GM21381 (cell line): ENCODE results near the gene HSPB7.
"Not testable (repeated sequence)": the region's sequence is repeated elsewhere in the genome, so short reads cannot be mapped to it uniquely, and the experiment has no call there.

ENCODE experiments used
- ATAC-seq: cut with Tn5 transposase; IDR thresholded peaks from one replicate; pipeline ENCODE4 v1.9.1; 2021; ENCODE audit warnings: mild to moderate bottlenecking, moderate library complexity; ENCODE audit not compliant: unreplicated experiment

HSPB7 gene

DNA sequence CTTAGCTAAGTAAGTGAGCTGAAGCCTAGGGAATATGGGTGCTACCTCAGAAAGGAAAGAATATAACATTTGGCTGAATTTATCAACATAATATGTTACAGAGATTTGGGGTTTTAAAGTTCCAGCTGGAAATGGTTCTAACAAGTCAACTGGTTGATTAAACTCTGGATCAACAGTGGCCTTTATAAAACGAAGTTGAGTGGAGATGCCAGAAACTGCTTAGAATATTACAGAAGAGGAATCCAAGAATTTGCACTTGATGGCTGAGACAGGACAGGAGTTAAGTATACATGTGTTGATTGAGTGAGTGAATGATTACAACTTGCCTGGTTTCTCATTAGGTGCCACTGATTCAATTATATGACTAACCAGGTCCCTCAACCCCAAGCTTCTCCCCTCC, 34.6 kb downstream of the HSPB7 start:
- no peak for ATAC-seq

DNA sequence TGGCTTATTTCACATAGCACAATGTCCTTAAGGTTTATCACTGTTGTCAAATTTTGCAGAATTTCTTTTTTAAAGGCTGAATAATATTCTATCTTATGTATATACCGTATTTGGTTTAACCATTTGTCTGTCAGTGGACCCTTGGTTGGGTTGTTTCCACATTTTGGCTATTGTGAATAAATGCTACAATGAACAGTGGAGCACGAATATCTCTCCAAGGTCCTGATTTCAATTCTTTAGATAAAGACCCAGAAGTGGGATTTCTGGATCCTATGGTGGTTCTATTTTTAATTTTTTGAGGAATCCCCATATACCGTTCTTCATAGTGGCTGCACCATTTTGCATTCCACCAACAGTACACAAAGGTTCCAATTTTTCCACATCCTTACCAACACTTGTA, 36.2 kb downstream of the HSPB7 start:
- no peak for ATAC-seq

DNA sequence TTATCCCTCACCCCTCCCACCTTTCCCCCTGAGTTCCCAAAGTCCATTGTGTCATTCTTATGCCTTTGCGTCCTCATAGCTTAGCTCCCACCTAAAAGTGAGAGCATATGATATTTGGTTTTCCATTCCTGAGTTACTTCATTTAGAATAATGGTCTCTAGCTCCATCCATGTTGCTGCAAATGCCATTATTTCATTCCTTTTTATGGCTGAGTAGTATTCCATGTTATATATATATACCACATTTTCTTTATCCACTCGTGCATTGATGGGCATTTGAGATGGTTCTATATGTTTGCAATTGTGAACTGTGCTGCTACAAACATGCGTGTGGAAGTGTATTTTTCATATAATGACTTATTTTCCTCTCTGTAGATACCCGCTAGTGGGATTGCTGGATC, 39.9 kb downstream of the HSPB7 start:
- ATAC-seq: not testable (repeated sequence)

DNA sequence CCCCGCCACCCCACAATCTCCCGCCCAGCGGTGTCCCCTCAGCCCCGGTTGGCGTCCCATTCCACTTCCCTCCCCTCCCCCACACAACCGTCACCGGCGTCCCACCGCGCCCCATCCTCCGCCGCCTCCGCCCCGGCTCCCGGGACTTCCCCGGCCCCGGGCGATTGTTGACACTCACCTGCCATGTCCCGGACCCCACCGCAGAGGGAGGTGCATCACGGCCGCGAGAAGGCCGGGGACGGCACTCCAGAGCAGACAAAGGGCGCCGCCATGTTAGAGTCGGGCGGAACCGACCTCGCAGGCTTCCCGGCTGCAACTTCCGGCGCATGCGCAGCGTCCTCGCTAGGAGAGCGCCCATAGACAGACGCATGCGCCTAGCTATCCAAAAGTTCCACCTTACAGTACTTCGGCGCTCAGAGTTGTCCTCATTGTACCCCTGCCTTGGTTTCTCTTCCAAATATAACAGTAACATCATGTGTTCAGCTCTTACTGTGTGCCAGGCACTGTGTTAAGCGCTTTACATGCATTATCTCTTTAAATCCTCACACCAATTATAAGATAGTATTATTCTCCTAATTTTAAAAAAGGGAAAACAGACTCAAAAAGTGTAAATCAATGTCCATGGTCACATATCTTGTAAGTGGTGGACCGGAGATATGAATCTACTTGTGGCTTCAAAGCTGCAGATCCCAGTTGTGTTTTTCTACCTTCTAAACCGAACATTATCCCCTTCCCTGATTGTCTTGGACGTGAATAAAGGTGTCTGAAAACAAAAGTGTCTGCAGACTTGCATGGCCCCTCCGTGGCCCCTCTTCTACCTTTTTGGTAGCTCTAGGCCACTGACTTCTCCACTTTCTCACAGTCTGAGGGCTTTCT, 41.8 kb downstream of the HSPB7 start, which contains the start of gene ZBTB17:
TSS of gene ZBTB17 (minus strand) at position 297 of the 876 bp plus-strand sequence. CDS start 27,606 bp downstream, outside the sequence.
- peak; percentile 83 for ATAC-seq

DNA sequence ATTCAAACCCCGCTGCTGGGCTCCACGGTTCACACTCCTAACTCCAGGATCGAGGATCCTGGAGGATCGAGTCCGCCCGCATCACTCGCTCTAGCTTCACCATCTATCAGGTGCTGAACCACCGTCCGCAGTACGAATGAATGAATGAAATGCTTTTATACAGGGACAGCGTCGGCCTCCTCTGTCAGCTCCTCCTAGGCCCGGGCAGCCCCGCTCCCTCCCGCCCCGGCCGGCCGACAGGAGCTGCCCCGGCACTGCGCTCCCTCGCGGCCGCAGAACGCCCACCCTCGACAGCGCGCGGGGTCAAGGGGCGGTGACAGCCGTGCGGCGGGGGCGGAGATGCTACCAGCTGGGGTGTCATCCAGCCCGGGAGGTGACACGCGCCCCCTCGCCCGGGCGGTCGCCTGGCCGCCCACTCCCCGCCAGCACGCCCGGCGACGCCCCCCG, 42.5 kb downstream of the HSPB7 start:
- peak; percentile 59 for ATAC-seq

DNA sequence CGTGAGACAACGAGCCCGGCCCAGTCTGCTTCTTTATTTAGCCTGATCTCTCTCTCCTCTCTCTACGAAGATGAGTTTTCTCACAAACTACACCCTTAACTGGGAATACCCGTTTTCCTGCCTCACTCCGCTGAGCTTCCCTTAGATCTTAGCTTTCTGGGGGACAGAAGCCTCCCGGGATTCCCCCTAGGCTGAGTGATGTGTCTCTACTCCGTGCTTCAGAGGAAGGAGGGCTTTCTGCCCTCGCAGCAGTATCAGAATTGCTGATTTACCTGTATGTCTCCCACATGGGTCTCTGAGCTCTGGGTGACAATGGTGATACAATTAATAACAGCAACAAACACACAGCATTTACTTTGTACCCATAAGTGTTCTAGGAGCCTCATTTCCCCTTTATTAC, 43.0 kb downstream of the HSPB7 start:
- ATAC-seq: peak; percentile 27

DNA sequence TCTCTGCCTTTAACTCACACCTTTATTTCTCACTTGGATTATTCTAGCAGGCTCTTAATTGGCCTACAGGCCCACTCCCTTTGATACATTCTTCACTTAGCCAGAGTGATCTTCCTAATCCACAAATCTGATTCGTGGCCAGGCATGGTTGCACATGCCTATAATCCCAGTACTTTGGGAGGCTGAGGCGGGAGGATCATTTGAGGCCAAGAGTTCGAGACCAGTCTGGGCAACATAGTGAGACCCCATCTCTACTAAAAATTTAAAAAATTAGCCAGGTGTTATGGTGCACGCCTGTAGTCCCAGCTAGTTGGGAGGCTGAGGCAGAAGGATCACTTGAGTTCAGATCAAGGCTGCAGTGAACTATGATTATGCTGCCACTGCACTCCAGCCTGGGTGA, 44.1 kb downstream of the HSPB7 start:
- ATAC-seq: no peak

DNA sequence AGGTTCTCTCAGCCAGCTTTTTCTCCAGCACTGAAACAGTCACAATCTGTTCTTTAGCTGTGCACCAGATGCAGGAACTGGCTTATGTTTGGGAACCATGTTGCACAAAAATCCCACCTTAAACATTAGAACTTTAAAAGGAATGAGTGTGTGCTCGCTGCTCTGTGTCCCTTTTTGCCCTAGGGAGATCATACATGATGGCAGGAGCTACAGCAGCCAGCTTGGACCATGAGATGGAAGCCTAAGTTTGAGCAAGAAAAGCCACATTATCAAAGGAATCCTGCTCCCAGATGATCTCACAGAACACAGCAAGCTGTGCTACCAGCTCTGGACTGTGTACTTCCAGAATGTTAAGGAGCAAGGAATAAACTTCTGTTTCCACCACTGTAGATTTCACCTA, 45.4 kb downstream of the HSPB7 start:
- no peak for ATAC-seq

DNA sequence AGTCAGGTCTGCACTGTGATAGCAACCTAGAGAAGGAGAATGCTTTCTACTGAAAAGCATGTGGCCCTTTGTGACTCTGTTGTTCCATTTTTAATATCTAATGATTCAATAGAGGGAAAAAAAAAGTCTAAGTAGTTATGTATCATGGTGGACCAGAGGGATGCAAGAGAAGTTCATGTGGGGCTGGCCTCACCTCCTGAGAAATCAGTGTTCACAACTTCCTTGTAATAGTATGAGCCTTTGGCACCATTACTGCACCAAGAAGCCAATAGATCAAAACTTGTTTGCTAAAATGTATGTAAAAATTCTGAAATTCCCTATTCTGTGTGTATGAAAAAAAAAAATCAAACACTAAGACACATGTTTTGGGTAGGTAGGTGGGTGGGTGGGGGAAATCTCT, 46.9 kb downstream of the HSPB7 start:
- ATAC-seq: no peak

DNA sequence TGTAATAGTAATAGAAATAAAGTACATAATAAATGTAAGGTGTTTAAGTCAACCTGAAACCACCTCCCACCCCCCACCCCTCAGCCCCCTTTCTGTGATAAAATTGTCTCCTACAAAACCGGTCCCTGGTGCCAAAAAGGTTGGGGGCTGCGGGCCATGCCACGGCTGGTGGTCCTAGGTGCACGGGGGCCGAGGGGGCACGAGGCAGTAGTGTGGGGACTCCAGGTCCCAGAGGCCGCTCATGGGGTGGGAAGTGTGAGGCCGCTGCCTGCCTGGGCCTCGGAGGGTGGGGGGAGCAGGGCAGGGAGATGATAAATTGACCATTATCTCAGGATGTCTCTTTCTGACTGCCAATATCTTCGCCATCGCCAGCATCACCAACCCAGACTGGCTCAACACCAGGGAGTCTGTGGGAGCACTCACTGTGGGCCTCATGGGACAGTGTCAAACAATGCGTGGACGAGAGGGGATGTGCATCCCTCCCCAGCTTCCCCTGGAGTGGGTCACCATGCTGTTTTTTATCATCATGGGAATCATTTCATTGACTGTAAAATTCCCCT, 48.4 kb downstream of the HSPB7 start:
- ATAC-seq: no peak

DNA sequence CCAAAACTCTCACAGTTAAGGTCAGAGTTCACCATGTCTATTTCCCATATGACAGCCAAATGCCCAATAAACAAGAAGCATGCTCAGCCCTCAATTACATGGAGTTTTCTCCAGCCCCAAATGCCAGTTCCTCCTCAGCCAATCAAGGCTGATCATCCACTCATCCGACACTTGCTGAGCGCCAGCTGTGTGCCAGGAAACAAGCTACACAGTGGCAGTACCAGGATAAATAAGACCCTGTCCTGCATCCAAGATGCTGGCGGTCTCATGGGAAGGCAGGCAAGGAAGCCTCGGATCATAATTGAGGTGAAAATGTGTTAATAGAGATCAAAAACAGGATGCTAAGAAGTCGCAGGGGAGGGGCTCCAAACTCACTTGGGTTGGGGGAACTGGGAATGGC, 49.7 kb downstream of the HSPB7 start:
- no peak for ATAC-seq

DNA sequence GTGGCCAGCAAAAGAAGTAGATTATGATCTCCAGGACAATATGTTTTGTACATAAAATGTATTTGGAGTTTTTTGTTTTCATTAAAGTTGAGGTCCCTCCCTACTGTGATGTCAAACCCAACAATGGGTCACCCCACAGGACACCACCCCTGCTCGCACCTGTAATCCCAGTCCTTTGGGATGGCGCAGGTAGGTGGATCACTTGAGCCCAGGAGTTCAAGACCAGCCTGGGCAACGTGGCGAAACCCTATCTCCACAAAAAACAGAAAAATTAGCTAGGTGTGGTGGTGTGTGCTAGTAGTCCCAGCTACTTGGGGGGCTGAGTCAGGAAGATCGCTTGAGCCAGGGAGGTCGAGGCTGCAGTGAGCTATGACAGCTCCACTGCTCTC, 50.9 kb downstream of the HSPB7 start:
- no peak for ATAC-seq

DNA sequence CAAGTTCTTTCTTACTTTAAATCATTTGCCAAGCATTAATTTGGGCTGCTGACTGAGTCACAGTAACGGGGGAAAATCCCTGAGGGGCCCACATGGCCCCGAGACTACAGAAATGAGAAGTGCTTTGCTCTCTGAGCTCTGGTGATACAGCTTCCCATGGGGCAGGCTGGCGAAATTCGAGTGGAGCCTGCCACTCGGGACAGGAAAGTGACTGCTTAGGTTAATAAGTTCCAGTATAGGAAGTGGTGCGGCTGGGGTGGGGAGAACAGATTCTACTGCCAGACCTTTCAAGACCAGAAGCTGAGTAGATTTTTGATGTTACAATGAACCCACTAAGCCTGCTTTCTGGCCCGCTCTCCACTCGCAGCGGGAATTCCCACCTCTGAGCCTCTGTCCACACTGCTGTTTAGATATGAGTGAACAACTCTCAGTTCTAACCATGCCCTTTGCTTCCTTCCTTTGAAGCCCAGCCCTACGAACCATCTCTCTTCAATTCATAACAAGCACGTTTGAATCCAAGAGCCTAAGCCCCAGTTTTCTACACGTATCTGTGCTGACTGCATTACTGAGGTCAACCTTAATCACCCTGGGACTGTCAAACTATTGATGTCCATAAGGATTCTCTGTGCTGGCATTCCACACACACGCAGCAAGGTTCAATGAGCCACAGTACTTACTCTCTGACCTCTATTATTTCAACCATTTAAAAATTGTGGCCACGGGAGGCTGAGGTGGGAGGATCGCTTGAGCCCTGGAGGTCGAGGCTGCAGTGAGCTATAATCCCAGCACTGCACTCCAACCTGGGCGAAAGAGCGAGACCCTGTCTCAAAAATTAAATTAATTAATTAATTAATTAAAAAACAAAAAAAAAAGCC, 51.5 kb downstream of the HSPB7 start:
- peak; percentile 79 for ATAC-seq

DNA sequence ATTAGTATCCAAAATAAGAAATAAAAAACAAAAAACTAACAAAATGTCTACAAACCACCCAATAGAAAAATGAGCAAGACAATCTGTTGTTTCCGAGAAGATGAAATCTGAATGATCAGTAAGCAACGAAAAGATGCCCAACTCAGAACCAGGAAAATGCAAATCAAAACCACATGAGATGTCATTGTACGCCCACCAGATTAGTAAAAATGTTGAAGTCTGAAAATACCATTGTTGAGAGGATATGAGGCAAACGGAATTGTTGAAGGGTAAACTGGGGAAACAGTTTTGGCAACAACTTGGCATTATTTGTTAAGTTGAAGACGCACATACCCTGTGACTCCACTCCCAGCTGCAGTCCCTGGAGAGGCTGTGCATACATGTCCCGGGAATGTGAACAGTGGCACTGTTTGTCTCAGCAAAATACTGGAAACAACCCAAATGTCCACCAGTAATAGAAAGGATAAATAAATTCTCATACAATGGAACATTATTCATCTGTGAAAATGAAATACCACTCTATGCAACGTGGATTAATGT, 52.5 kb downstream of the HSPB7 start:
- ATAC-seq: no peak
